Measurements from ENCODE around the gene POFUT2. TPM values are rescaled to one million over a fixed set of nuclear protein-coding genes. Genes with fewer than 3 reads are reported as not detected.
A peak's percentile ranks its signal among the peaks of the same experiment; 100 is the strongest.

Gene POFUT2
- total RNA-seq, 4 donors from 2014 or later = 4.8 to 11.0 (median 5.9) TPM

DNA sequence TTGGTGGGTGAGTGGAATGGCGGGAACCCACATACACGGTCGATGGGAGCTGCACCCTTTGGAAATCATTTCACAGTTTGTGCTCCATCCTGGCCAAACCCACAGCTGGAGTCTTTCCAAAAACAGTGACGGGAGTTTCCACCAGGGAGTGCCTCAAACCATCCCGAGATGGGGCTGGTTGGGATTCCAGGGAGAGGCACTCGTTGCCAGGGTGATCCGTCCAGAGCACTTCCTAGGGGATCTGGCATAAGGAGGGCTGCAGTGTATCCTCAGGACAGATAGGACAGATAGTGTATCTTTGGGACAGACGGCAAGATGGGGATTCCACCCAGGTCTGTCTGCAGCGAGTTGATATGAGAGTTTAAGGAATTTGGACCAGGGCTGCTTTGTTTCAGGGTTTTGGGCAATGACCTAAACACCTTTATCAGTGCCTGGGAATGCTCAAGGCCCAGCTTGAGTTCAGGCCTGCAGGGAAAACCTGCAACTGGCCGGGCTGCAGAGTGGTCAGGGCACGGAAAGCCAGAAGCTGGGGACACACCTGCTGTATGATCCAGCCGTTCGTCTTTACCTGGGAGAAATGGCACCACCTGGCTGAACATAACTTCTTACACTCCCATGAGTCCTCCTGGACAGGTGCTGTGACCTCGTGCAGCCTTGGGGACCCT is 3.4 kb upstream of the POFUT2 start:
- peaks cover 9 to 15% (median 14%) of the 10 kb centered on the region in 3 donors for H3K27me3 ChIP-seq
- H3K36me3 ChIP-seq = no peaks in the 10 kb centered on the region
- no peak overlapping the region for H3K4me3 ChIP-seq
- H3K27ac ChIP-seq = no peak overlapping the region
- DNase-seq (no peak), ATAC-seq (no peak)
- intact Hi-C loops (cut with DNase I; ENCODE audit: low total_unique reads) (no loop called here), in situ Hi-C loops (cut with MboI; ENCODE audit: low sequenced_read_pairs in 4 of 4) (loop anchor here (10.0 to 25.0 kb wide), 3 partner anchors 146 to 354 kb away; partner anchors contain the start of gene SLX9 (in 1 of the 4))
- TF ChIP-seq POLR2A (IDR thresholded peaks at IDR 0.05) = no peak
- TF ChIP-seq, protein P1, sequence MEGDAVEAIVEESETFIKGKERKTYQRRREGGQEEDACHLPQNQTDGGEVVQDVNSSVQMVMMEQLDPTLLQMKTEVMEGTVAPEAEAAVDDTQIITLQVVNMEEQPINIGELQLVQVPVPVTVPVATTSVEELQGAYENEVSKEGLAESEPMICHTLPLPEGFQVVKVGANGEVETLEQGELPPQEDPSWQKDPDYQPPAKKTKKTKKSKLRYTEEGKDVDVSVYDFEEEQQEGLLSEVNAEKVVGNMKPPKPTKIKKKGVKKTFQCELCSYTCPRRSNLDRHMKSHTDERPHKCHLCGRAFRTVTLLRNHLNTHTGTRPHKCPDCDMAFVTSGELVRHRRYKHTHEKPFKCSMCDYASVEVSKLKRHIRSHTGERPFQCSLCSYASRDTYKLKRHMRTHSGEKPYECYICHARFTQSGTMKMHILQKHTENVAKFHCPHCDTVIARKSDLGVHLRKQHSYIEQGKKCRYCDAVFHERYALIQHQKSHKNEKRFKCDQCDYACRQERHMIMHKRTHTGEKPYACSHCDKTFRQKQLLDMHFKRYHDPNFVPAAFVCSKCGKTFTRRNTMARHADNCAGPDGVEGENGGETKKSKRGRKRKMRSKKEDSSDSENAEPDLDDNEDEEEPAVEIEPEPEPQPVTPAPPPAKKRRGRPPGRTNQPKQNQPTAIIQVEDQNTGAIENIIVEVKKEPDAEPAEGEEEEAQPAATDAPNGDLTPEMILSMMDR (IDR thresholded peaks at IDR 0.05 in 4 of 5, conservative IDR thresholded peaks at IDR 0.05 in 1 of 5) = no peak
- peaks cover 44 to 56% of the 10 kb centered on the region in 2 donors for H3K4me1 ChIP-seq
- no peaks in the 10 kb centered on the region for H3K9me3 ChIP-seq

DNA sequence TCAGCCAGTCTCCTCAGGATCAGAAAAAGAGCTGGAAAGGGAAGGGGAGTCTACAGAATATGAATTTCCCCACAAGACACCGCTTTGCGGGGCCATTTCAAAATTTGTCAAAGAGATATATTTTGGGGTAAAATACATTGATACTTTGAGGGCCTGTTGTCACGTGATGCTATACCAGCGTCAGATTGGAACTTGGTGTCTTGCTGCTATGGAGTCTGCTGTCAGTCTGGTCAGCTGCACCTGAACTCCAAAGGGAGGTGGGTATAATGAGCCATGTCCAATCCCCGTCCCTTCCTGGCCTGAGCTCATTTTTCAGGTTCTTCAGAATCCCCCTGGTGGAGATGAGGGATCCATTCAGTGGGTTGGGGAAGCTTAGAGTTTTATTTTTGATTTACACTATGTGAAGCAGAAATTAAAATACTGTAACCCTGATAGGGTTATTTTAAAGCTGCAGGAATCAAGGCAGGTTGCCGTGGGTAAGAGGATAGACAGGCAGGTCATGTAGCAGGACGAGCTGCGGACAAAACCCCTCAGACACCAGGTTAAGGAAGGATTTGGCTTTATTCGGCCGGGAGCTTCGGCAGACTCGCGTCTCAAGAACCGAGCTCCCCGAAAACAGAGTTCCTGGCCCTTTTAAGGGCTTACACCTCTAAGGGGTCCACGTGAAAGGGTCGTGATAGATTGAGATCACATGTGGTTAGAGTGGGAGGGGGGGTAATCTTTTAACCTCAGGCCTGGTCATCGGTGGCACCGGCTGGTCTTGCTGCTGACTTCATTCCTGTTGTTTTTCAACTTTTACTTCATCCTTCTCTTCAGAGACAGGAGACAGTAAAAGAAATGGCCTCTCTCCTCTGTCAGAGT is 2.2 kb upstream of the POFUT2 start:
- peaks cover 34 to 47% of the 10 kb centered on the region in 2 donors for H3K4me1 ChIP-seq
- no peak for TF ChIP-seq POLR2A (IDR thresholded peaks at IDR 0.05)
- TF ChIP-seq, protein P1 (IDR thresholded peaks at IDR 0.05 in 4 of 5, conservative IDR thresholded peaks at IDR 0.05 in 1 of 5) = no peak
- intact Hi-C loops (cut with DNase I; ENCODE audit: low total_unique reads) (loop anchor here (5.0 kb wide), 2 partner anchors 153 to 338 kb away; no protein-coding TSS in a partner anchor), in situ Hi-C loops (cut with MboI; ENCODE audit: low sequenced_read_pairs in 4 of 4) (loop anchor here (10.0 to 25.0 kb wide), 4 partner anchors 145 to 353 kb away; partner anchors contain the start of gene SLX9 (in 1 of the 4))
- peaks cover 0 to 7% of the 10 kb centered on the region in 2 donors for H3K36me3 ChIP-seq
- no peak overlapping the region for H3K27ac ChIP-seq
- DNase-seq (peak in 1 of 2 donors; percentile 7), ATAC-seq (no peak)
- no peaks in the 10 kb centered on the region for H3K9me3 ChIP-seq
- peaks cover 2 to 11% (median 2%) of the 10 kb centered on the region in 3 donors for H3K27me3 ChIP-seq
- no peak overlapping the region for H3K4me3 ChIP-seq

DNA sequence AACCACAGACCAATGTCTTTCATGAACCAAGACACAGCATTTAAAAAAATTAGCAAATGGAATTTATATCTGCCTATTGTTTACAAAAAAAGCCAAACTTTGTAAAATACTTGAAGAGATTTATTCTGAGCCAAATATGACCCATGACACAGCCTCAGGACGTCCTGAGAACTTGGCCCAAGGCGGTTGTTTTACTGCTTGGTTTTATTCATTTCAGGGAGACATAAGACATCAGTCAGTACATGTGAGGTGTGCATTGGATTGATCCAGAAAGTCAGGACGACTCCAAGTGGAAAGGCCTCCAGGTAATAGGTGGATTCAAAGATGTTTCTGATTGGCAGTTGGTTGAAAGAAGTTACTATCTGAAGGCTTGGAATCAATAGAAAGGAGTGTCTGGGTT is 1.4 kb upstream of the POFUT2 start:
- TF ChIP-seq POLR2A (IDR thresholded peaks at IDR 0.05) = no peak
- TF ChIP-seq, protein P1 (IDR thresholded peaks at IDR 0.05 in 4 of 5, conservative IDR thresholded peaks at IDR 0.05 in 1 of 5) = no peak
- Histone ChIP-seq H3K27ac (no peak overlapping the region), H3K4me3 (no peak overlapping the region), H3K9me3 (no peaks in the 10 kb centered on the region), H3K4me1 (peaks cover 30 to 40% of the 10 kb centered on the region in 2 donors), H3K36me3 (peaks cover 0 to 15% of the 10 kb centered on the region in 2 donors), H3K27me3 (peaks cover 0 to 3% (median 0%) of the 10 kb centered on the region in 3 donors)
- in situ Hi-C loops (cut with MboI; ENCODE audit: low sequenced_read_pairs in 4 of 4) = loop anchor here in 1 of 4 donors (10.0 to 25.0 kb wide), 3 partner anchors 144 to 352 kb away; partner anchors contain the start of gene SLX9
- intact Hi-C loops (cut with DNase I; ENCODE audit: low total_unique reads) = loop anchor here (5.0 kb wide), 2 partner anchors 152 to 337 kb away; no protein-coding TSS in a partner anchor
- DNase-seq (no peak), ATAC-seq (no peak)

DNA sequence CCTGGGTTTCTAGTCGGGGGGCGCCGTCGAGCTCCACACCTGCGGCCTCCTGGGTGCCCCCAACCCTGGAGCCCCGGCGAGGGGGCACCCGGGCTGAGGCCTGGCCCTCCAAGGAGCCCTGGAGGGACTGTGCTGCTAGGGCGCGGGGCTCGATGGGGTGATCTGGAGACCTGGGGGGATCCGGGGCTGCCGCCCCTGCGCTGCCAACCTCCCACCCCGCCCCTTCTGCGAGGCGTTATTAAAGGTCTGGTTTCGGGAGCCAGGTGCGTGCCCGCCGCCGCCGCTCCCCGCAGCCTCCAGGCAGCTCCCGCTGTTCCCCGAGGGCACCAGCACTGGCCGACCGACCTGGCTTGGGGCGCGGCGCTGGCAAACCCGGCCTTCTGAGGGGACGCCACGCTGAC is 746 bp upstream of the POFUT2 start:
- peak in 1 of 2 donors; percentile 9 for DNase-seq
- no peaks in the 10 kb centered on the region for H3K9me3 ChIP-seq
- peak overlapping the region; percentile 83 to 90 (median 86) for H3K27ac ChIP-seq
- in situ Hi-C loops (cut with MboI; ENCODE audit: low sequenced_read_pairs in 4 of 4) = loop anchor here in 1 of 4 donors (10.0 to 25.0 kb wide), 3 partner anchors 144 to 351 kb away; partner anchors contain the start of gene SLX9
- peaks cover 0 to 22% of the 10 kb centered on the region in 2 donors for H3K36me3 ChIP-seq
- TF ChIP-seq, protein P1 (IDR thresholded peaks at IDR 0.05 in 4 of 5, conservative IDR thresholded peaks at IDR 0.05 in 1 of 5) = no peak
- no peak for TF ChIP-seq POLR2A (IDR thresholded peaks at IDR 0.05)
- peak overlapping the region; percentile 84 to 94 (median 86) for H3K4me3 ChIP-seq
- ATAC-seq = no peak
- H3K27me3 ChIP-seq = no peaks in the 10 kb centered on the region
- peaks cover 23 to 33% of the 10 kb centered on the region in 2 donors for H3K4me1 ChIP-seq
- intact Hi-C loops (cut with DNase I; ENCODE audit: low total_unique reads) = loop anchor here (5.0 kb wide), 2 partner anchors 151 to 336 kb away; no protein-coding TSS in a partner anchor

All from gastrocnemius medialis (tissue), 4 donors.